ENCODE data around the gene CELSR1. TPM values are rescaled to one million over a fixed set of nuclear protein-coding genes. Genes with fewer than 3 reads are reported as not detected.
"Not testable (repeated sequence)": the region's sequence is repeated elsewhere in the genome, so short reads cannot be mapped to it uniquely, and the experiment has no call there.

The CELSR1 gene
- total RNA-seq, 1 donor = 1.6 TPM

DNA sequence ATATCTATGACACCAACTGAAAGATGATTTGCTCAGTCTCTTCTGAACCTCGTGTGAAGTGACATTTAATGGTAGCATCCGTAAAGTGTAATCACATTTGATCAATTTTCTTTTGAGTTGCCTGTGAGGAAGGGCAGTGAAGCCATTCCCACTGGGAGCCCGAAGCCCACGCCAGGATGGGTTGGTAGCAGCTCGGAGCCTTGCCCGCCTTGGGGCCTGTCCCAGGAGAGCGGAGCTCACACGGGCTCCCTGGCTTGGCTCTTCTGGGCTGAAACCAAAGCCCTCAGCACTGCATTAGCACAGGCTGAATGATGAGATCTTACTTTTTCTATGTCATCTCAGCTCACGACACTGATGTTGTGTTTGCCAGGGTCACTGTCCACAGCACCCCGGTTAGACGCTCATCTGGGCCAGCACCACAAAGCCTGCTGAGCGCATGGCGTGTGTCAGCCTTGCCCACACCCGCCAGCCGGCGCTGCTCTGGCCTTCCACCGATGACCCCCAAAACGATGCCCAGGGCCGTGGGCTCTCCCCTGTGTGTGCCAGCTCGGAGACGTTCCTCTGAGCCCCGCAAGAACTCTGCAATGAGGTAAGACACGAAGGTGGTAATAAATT lies 211.2 kb downstream of the CELSR1 start:
- no peaks in the 10 kb centered on the region for H3K4me1 ChIP-seq (ENCODE audit: insufficient read depth, low read length)
- H3K9me3 ChIP-seq (ENCODE audit: low read depth, low read length) = no peaks in the 10 kb centered on the region
- no peaks in the 10 kb centered on the region for H3K27me3 ChIP-seq (ENCODE audit: insufficient read depth, low read length)
- H3K4me3 ChIP-seq (ENCODE audit: low read length) = no peak overlapping the region

DNA sequence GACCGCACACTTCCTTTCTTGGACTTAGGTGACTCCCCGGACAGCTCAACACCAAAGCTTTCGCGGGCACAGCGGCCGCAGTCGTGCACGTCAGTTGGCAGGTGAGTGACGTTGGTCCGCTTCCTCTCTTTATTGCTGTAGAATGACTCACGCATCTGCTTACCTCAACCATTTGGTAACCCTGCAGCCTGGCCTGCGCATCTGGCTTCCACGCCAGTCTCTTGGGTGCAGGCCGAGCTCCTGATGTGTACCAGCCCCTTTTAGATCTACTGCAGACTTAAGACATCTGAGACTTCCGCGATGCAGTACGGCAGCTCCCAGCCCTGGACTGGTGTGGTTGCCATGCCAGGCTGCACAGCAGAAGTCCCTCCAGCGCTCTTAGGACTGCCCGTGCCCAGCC lies 214.3 kb downstream of the CELSR1 start:
- Histone ChIP-seq H3K4me1 (ENCODE audit: insufficient read depth, low read length) (no peaks in the 10 kb centered on the region), H3K4me3 (ENCODE audit: low read length) (no peak overlapping the region), H3K9me3 (ENCODE audit: low read depth, low read length) (no peaks in the 10 kb centered on the region), H3K27me3 (ENCODE audit: insufficient read depth, low read length) (no peaks in the 10 kb centered on the region)

DNA sequence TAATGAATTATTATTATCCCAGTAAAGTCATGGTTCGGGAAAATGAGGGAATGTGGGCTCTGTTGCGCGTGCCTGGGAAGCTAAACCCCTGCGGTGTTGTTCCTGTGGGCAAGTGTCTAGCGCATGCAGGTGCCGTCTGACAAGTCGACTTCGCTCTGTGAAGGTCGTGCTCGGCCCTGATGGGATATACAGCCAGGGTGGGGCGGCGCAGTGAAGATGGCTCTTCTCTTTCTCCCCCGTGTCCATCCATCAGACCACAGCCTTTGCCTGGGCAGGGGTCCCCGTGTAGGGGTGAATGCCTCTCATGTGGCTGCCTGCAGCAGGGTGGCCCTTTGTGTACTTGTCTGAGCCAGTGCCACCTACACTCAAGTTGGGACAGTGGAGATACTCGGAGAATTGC lies 214.7 kb downstream of the CELSR1 start:
- Histone ChIP-seq H3K4me3 (ENCODE audit: low read length) (no peak overlapping the region), H3K4me1 (ENCODE audit: insufficient read depth, low read length) (no peaks in the 10 kb centered on the region), H3K9me3 (ENCODE audit: low read depth, low read length) (no peaks in the 10 kb centered on the region), H3K27me3 (ENCODE audit: insufficient read depth, low read length) (no peaks in the 10 kb centered on the region)

DNA sequence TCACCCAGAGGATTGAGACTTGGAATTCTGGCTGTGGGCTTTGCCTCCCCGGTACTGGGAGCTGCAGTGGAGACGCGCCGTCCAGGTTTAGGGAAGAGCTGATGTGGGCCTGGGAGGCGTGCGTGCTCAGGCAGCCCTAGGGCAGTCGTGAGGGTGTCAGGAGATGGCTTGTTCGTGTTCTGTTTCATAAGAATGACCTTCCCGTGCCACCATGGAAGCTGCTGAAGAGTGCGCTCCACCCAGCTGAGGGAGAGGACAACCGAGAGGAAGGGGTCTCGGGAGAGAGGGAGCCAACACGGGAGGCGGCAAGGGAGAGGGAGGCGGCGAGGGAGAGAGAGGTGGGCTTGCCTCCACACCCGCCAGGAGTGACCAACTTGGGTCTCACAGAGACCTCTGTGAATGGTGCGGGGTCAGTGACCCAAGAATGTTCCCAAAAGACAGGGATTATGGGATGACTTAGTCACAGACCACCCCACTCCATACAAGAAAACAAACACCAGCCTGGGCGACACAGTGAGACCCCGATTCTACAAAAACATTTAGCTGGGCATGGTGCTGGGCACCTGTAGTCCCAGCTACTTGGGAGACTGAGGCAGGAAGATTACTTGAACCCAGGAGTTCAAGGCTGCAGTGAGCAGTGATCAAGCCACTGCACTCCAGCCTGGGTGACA lies 216.6 kb downstream of the CELSR1 start:
- Histone ChIP-seq H3K4me1 (ENCODE audit: insufficient read depth, low read length) (no peaks in the 10 kb centered on the region), H3K4me3 (ENCODE audit: low read length) (no peak overlapping the region), H3K27me3 (ENCODE audit: insufficient read depth, low read length) (no peaks in the 10 kb centered on the region), H3K9me3 (ENCODE audit: low read depth, low read length) (no peaks in the 10 kb centered on the region)

DNA sequence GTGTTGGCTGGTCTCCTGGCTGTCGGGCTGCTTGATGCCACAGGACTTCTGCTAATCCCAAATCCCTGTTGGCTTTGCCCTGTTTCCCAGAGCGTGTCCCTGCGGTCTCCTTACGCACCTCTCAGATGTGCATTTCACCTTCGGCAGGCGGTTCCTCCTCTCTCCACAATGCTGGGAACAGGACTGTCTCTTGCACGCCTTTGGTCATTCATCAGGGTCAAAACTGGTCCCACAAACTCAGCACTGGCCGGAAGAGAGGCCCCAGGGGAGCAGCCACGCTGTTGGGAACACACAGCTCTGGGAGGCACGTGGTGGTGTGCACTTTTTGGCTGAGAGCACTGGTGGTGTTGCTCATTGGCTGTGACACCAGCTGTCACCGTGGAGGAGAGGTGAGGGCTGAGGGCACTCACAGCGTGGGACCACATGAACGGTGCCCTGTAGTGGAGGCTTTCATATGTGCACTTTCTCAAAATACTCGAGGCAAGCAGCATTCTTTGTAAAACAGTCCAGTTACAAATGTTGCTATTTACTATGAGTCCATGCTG lies 217.2 kb downstream of the CELSR1 start:
- Histone ChIP-seq H3K27me3 (ENCODE audit: insufficient read depth, low read length) (no peaks in the 10 kb centered on the region), H3K4me1 (ENCODE audit: insufficient read depth, low read length) (no peaks in the 10 kb centered on the region), H3K4me3 (ENCODE audit: low read length) (no peak overlapping the region), H3K9me3 (ENCODE audit: low read depth, low read length) (no peaks in the 10 kb centered on the region)

DNA sequence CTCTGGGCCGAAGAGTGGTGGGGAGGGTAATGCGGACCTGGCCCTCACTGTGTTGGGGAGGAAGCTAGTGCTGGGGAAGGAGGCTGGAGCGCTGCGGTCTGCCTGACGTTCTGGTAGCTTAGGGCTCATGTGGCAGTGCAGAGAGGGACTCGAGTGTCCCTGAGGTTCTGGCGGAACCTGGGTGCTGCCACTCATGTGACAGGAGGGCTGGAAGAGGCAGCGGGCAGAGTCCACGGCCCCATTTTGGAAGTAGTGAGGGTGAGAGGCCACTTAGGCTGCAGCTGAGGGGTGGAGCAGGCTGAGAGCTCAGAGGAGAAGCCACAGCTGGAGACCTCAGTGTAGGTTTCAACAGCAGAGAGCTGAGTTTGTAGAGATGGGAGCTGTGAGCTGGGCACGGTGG lies 218.1 kb downstream of the CELSR1 start:
- no peak overlapping the region for H3K4me3 ChIP-seq (ENCODE audit: low read length)
- H3K27me3 ChIP-seq (ENCODE audit: insufficient read depth, low read length) = no peaks in the 10 kb centered on the region
- H3K9me3 ChIP-seq (ENCODE audit: low read depth, low read length) = no peaks in the 10 kb centered on the region
- H3K4me1 ChIP-seq (ENCODE audit: insufficient read depth, low read length) = no peaks in the 10 kb centered on the region

DNA sequence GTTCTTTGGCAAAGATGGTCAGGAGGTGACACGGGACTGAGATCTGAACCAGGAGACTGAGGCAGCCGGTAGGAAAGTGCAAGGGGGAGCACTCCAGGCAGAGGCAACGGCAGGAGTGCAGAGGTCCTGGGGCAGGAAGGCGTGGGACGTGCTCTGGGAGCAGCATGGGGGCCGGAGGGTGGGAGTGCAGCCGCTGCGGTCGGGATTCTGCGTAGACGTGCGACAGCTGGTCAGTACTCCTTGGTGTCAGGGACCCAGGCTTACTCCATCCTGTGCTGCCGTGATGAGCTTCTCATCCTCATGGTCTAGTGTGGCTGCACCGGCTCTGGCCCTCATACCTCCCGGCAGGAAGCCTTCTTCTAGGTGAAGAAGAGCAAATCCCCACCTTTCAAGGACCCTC lies 218.8 kb downstream of the CELSR1 start:
- Histone ChIP-seq H3K27me3 (ENCODE audit: insufficient read depth, low read length) (no peaks in the 10 kb centered on the region), H3K4me3 (ENCODE audit: low read length) (no peak overlapping the region), H3K4me1 (ENCODE audit: insufficient read depth, low read length) (no peaks in the 10 kb centered on the region), H3K9me3 (ENCODE audit: low read depth, low read length) (no peaks in the 10 kb centered on the region)

DNA sequence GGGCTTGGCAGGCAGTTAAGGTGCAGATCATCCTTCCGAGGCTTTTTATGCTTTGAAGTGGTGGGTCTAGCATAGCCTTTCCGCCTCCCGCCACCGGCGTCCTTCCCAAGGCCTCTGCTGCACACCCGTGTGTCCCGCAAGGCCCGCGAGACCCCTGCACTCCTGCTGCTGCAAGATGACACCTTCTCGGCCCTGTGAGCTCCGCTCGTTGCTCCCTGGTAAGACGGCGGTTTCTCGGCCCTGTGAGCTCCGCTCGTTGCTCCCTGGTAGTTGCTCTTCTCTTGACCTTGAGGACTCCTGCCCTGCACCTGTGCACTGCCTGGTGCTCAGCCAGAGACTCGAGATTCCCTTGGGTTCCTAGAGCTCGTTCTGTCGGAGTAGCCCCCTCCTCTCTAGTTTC lies 219.8 kb downstream of the CELSR1 start:
- no peaks in the 10 kb centered on the region for H3K9me3 ChIP-seq (ENCODE audit: low read depth, low read length)
- H3K4me1 ChIP-seq (ENCODE audit: insufficient read depth, low read length) = no peaks in the 10 kb centered on the region
- H3K27me3 ChIP-seq (ENCODE audit: insufficient read depth, low read length) = no peaks in the 10 kb centered on the region
- H3K4me3 ChIP-seq (ENCODE audit: low read length) = no peak overlapping the region

DNA sequence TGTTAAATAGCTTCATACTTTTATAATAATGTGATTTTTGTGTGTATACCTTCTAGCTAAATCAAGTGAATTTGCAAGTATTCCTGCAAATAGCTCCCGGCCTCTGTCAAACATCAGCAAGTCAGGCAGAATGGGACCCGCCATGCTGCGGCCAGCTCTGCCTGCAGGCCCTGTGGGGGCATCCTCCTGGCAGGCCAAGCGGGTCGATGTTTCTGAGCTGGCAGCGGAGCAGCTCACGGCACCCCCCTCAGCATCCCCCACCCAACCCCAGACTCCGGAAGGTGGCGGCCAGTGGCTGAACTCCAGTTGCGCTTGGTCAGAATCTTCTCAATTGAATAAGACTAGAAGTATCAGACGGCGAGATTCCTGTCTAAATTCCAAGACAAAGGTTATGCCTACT lies 221.4 kb downstream of the CELSR1 start:
- Histone ChIP-seq H3K27me3 (ENCODE audit: insufficient read depth, low read length) (no peaks in the 10 kb centered on the region), H3K4me3 (ENCODE audit: low read length) (no peak overlapping the region), H3K9me3 (ENCODE audit: low read depth, low read length) (no peaks in the 10 kb centered on the region), H3K4me1 (ENCODE audit: insufficient read depth, low read length) (no peaks in the 10 kb centered on the region)

DNA sequence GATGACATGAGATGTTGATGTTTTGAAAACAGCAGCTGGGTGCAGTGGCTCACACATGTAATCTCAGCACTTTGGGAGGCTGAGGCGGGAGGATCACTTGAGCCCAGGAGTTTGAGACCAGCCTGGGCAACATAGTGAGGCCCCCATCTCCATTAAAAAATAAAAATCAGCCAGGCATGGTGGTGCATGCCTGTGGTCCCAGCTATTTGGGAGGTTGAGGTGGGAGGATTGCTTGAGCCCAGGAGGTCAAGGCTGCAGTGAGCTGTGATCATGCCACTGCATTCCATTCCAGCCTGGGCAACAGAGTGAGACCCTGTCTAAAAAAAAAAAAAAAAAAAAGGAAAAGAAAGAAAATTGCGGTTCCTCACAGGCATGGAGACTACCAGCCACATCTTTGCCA lies 224.6 kb downstream of the CELSR1 start:
- not testable (repeated sequence) for H3K4me1 ChIP-seq (ENCODE audit: insufficient read depth, low read length); H3K4me3 ChIP-seq (ENCODE audit: low read length); H3K27me3 ChIP-seq (ENCODE audit: insufficient read depth, low read length); H3K9me3 ChIP-seq (ENCODE audit: low read depth, low read length)

DNA sequence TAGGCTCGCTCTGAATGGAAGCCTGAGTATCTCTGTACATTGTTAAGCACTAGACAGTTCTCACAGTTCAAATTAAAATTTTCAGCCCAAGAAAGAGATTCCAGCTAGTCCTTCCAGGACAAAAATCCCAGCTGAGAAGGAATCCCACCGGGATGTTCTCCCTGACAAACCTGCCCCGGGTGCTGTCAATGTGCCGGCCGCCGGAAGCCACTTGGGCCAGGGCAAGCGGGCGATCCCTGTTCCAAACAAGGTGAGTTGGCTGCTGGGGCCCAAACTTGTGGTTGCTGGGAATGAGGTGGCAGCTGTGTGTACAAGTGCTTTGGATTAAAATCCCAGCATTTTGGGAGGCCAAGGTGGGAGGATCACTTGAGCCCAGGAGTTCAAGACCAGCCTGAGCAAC lies 225.4 kb downstream of the CELSR1 start:
- no peaks in the 10 kb centered on the region for H3K27me3 ChIP-seq (ENCODE audit: insufficient read depth, low read length)
- no peak overlapping the region for H3K4me3 ChIP-seq (ENCODE audit: low read length)
- no peaks in the 10 kb centered on the region for H3K9me3 ChIP-seq (ENCODE audit: low read depth, low read length)
- H3K4me1 ChIP-seq (ENCODE audit: insufficient read depth, low read length) = no peaks in the 10 kb centered on the region

Other genes starting within 250 kb of the CELSR1 start
- gene GTSE1, start 240.8 kb downstream of the CELSR1 start, total RNA-seq = 0.52 TPM
- gene TRMU, start 201.9 kb downstream of the CELSR1 start, total RNA-seq = 26.0 TPM
- 11.9 TPM for gene GRAMD4, start 82.8 kb upstream of the CELSR1 start, total RNA-seq
- 53.8 TPM for gene CERK, start 200.6 kb upstream of the CELSR1 start, total RNA-seq
- 14.1 TPM for gene TBC1D22A, start 225.0 kb upstream of the CELSR1 start, total RNA-seq

Measured in mononuclear cell (primary cell).